Stimulated activated CD4-positive, alpha-beta T cell treated with anti-CD3 and anti-CD28 coated beads, Interleukin-2, amount 100 ng/mL, for 48 hours (primary cell): ENCODE measurements around the gene CKB.

Experiments
- DNase-seq, 2 donors: peaks; one replicate each; pipeline ENCODE4 v3.0.0-alpha.2; 2020

CKB gene

GRCh38 chr14:103549361-103550311, 27.0 kb upstream of the CKB start:
- no peak for DNase-seq

GRCh38 chr14:103548463-103549351, 26.1 kb upstream of the CKB start:
- no peak for DNase-seq

DNA sequence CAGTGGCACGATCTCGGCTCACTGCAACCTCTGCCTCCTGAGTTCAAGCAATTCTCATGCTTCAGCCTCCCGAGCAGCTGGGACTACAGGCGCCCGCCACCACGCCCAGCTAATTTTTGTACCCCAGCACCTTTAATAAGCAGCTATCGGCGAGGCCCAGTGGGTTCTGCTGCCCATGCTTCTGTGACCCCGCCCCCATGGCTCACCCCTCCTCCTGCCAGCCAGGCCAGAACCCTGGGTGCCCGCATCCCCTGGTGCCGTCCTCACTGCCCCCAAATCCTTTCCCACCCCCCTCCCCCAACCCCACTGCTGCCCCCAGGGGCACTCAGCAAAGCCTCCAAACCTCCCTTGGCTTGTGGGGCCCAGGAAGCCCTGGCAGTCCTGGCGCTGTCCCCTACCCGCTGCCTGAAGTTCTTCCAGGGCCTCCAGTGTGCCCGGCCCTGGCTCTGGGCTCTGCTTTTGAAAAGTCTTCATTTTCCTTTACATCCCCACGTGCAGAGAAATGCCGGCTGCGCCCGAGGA, 25.4 kb upstream of the CKB start:
- DNase-seq: no peak

DNA sequence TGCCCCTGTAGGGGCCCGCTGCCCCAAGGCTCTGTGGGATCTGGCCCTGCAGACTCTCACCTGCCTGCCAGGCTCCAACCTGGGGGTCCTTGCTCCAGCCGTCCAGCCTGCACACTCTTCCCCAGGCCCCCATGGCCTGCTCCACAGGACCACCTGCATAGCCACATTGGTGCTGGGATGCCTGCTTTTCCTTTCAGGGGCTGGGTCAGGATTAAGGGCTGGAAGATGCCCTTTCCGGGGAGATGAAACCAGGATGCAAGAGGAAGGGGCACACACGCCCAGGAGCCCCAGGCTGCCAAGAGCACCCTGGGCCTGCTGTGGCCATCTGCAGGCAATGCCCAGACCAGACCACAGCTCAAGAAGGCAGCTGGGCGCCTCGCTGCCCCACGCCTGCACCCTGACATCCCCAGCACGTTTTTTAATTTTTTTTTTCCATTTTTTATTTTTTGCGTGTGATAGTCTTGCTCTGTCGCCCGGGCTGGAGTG, 24.9 kb upstream of the CKB start:
- no peak for DNase-seq

DNA sequence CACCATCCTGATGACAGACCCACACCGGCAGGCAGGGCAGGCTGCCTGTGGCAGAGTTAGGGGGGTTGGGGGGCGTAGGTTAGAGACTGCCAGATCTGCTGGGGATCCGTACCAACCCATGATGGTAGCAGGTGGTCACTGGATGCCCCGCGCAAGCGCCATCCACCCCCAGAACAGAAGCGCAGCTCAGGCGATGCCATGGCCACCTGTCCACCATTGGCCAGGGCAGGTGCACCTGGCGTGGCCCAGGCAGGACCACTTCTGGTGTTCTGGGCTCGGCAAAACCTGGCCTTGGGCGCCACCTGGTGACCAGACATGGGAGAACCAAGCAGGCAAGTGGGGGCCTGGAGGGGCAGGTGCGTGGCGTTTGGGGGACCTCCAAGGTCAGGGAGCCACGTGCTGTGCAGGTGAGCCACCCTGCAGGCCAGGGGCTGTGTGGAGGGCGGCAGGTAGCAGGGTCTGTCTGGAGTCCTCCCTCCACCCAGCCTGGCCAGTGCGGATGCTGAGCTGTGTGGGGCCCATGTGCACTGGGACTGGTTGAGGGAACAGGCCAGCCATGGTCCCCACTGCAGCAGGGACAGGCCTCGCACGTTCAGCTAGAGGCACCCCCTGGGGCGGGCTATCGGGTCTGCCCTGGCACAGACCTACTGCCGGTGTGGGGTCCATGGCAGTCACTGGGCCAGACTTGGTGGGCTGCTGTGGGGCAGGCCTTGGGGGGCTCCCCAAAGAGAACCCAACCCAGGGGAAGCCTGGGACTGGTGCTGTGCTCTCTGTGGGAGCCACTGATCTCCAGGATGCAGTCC, 24.2 kb upstream of the CKB start:
- DNase-seq: peak; percentile 72 to 77

DNA sequence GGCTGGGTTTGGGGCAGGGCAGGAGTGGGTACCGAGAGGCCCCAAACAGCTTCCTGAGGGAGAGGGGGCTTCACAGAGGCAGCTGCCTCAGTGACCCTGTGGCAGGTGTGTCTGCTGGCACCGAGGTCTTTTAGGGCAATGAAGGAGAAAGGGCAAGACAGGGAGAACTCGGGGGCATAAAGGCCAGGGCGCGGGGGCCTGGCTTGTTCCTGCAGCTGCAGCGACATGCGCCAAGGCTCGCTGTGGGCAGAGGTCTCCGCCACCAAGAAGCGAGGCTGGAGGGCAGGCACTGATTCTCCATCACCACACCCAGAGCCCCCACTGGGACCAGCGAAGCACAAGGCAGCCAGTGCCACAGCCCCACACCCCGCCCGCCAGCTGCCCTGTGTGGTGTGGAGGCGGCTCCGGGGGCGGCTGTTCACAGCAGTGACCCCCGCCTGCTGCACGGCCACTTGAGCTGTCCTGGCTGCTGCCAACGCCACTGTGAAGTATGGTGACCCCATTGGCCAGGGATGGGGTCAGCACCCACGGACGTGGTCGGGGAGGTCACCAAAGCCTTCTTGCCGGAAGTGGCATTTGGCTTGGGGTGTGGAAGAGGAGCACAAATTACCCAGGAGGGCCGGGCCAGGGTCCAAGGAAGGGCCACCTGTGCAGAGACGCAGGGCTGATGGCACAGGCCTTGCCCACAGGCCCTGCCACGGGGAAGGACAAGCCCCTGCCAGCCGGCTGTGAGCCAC, 23.5 kb upstream of the CKB start:
- no peak for DNase-seq

DNA sequence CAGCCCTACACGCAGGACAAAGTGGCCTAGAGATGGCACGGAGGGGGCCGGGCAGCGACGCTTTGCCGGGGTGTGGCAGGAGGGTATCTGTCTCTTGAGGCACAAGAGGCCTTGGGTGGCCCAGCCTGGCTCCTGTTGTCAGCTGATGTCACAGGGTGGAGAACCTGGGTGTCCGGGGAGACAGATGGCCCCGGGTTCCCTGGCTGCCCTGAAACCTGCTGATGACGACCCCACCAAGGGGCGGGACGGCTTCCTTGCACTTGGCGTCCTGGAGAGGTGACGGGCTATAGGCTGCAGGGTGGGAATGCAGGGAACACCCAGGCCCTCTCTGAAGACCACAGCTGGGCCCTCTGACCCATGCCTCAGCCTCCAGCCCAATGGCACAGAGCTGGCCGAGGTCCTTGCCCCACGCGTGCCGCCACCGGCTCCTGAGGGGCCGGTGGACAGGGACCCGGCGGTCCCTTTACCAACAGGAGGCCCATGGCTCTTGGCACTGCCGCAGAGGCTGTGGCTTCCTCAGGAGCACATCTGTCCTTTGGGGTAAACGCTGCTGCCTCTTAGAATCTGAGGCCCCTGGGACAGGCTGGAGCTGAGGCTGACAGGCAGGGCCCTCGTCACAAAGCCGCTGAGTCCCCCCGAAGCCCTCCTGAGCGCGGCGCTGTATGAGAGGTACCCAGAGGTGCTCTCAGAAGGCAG, 22.7 kb upstream of the CKB start:
- no peak for DNase-seq

DNA sequence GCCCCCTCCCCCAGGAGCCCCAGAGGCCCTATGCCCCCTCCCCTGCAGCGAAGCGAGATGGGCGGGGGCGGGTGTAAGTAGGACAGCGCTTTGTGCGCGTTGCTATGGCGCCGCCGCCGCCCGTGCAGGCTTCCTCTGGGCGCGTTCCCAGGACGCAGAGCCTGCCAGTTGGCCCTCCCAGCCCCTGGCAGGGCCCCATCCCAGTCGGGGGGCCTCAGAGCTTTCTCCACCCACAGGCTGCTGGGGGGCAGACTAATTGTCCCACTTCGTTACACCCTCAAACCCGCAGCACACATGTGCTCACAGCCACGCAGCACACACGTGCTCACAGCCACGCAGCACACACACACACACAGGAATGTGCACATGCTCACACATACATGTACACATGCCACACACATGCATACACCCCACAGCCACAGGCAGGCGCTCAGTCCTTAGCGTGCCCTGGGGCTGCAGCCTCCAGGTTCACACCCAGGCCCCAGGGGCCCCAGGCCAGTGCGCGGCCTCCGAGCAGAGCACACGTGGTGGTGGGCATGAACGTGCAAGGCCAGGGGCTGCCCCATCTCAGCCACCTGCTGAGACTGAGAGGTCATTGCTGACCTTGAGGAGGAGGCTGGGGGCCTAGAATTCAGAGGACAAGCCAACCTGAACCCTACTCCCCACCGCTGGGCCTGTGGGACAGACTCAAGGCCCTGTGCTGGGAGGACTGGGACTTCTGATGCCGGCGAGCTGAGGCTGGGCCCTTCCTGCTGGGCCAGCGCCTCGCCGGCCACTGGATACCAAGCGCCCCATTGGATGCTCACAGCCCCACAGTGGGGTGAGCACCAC, 22.0 kb upstream of the CKB start:
- no peak for DNase-seq

DNA sequence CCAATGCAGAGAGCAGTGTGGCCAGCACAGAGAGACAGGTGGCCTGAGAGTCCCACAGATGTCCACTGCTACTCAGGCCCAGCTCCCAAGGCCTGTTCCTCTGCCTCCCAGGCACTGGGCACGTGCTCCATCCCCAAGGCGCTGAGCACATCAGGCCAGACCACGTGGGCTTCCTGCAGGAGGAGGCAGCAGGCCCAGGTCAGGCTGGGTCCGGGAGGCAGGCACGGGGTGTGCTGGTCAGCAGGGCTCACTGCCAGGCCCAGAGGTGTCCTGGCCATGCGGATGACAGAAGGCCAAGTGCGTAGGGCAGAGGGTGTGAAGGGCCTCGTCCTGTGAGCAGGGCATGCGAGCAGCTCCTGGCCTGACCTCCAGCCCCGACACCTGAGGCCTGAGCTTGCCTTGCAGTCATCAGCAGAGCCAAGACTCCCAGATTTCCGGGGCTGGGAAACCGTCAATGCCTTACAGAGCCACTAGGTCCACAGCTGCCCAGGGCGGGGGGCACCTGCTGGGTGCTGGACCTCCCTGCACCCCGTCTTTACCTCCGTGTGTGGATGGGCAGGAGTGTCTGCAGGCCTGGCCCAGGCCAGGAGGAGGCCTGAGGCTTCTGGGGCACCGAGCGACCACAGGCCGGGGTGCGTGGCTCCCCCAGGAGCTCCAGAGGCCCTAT, 21.2 kb upstream of the CKB start:
- DNase-seq: no peak

DNA sequence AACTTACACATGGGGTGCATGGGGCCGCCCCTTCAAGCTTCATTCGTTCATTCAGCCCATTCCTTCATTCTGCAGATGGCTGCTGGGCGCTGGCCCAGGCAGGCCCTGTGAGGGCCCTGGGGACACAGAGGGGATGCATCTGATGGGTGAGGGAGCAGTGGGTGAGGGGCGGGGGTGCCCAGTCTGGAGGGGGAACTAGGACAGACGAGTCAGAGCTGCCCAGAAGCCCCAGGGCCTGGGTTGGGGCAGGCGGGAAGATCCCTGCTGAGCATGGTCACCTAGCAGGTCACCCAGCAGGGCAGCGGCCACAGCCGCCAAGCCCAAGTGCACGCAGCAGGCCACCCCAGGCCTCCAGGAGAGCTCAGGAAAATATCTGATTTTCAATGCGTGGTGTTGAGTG, 20.5 kb upstream of the CKB start:
- DNase-seq: no peak

- no peak for DNase-seq
Observed at GRCh38 chr14:103542605-103543088, 20.0 kb upstream of the CKB start.

GRCh38 chr14:103541709-103542604, 19.3 kb upstream of the CKB start:
- DNase-seq: no peak

GRCh38 chr14:103540821-103541708, 18.4 kb upstream of the CKB start:
- DNase-seq: no peak

- no peak for DNase-seq
Observed at GRCh38 chr14:103539056-103539825, 16.6 kb upstream of the CKB start.

DNA sequence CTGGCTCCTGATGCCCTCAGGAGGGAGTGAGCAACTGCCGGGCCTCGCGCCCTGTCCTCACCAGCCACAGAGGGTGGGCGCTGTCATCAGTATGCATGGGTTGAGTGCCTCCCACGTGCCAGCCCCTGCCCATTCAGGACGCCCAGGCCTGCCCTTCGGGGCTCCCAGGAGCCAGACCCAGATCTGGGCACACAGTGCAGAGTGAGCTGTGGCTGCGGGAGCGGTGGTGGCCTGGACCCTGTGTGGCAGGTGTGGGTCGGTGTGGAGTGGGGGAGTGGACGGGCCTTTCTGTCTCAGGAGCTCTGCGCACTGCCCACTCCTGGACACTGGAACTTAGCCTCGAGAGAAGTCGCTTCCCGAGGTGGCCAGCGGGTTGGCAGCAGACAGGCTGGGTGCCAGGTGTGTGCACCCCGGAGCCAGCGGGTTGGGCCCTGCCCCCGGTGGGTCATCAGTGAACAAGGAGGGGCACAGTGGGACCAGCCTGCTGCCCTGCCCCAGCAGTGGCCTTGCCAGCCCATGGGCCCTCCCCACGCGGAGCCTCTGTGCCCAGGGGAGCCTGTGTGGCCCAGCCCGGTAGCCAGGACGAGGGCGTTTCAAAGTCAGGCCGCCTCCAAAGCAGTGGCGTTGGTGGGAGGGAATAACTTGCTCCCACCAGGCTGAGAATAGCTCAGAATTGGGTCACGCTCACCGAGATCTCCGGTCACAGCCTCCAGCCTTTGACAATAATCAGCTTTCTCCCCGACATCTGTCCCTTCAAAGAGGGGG, 15.8 kb upstream of the CKB start:
- no peak for DNase-seq
